GM19099 (cell line): ENCODE results near the gene TNFRSF11A.

ENCODE experiments used
- POLR2A ChIP-seq: IDR thresholded peaks from 3 replicates; pipeline ENCODE4 v1.6.1; 2011; ENCODE audit warnings: low read depth; ENCODE audit not compliant: insufficient read length; ENCODE audit errors: extremely low read depth

TNFRSF11A gene

GRCh38 chr18:62436636-62437234 is 111.6 kb downstream of the TNFRSF11A start:
- no peak for TF ChIP-seq POLR2A

GRCh38 chr18:62437235-62438017 is 112.3 kb downstream of the TNFRSF11A start:
- TF ChIP-seq POLR2A: no peak

- TF ChIP-seq POLR2A: no peak
Measured at GRCh38 chr18:62438018-62438329, 112.9 kb downstream of the TNFRSF11A start.

- TF ChIP-seq POLR2A: no peak
Measured at GRCh38 chr18:62438402-62438801, 113.3 kb downstream of the TNFRSF11A start.

- TF ChIP-seq POLR2A: no peak
Measured at GRCh38 chr18:62438866-62439265, 113.8 kb downstream of the TNFRSF11A start.
